NCI-H82 (cell line): ENCODE results near the gene GALK2.

Experiments used
- DNase-seq: peaks from one replicate; lab custom pipeline; 2025; lab: John Stamatoyannopoulos, UW

Gene GALK2

GRCh38 chr15:49169880-49170597 is at the start of gene GALK2:
Gene GALK2, plus strand, starts transcription at chr15:49170247. Its CDS starts 76 bp downstream, at chr15:49170323.
- DNase-seq, result peak; percentile 95

DNA sequence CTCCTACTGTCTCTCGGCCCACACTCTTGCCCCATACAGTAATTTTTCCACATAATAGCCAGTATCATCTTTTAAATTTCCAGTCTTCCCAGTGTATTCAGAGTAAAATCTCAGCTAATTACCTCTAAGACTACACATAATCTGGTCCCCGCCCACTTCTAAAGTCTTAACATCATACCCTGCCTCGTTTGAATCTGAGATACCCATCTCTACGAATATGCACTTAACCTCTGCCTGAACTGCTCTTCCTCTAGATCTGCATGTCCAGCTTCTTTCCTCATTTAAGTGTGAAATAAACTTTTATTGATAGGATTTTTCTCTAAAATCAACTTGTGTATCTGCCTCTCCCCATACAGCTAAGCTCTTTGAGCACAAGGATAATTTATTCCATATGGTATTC is 49.2 kb upstream of the GALK2 start:
- peak; percentile 38 for DNase-seq

- no peak for DNase-seq
These were observed 48.1 kb upstream of the GALK2 start for GRCh38 chr15:49121901-49122300.

DNA sequence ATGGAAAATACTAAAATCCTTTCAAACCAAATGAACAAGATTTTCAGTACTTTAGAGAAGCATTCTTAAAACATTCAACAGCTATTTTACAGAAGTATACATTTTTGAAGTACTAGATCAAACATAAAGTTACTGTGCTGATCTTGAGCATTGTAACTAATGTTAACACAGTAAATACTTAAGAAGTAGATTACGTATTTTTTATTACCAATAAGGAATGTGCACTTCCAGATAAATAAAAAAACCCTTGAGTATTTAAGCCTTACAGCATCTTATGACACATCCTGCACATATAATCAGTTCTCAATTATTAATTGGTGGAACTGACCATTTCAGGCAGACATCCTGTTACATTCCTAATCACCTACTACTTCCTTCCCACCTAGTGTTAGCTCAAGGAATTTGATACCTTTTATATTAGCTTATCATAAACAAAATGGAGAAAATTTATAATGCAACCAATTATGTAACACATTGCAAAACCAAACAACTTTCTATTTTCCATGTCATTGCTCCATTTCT is 47.4 kb upstream of the GALK2 start:
- DNase-seq, result no peak

- no peak for DNase-seq
These were observed 45.7 kb upstream of the GALK2 start for GRCh38 chr15:49124371-49124770.

DNA sequence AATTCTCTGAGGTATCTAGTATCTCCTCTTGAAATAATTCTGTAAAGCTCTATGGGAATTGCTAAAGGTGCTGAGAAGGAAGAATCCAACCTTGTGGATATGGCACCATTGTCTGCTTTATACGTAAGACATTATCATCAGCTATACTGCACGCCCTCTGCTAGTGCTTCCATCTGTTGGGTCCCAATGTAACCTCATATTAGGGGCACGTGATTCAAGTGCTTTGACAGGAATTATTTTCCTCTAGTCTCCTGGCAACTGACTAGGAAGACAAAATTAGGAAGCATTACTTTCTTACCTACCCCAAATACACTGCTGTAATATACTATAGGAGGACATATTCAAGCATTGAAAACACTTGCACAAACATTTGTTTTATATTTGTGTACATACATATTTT is 38.6 kb upstream of the GALK2 start:
- peak; percentile 44 for DNase-seq

DNA sequence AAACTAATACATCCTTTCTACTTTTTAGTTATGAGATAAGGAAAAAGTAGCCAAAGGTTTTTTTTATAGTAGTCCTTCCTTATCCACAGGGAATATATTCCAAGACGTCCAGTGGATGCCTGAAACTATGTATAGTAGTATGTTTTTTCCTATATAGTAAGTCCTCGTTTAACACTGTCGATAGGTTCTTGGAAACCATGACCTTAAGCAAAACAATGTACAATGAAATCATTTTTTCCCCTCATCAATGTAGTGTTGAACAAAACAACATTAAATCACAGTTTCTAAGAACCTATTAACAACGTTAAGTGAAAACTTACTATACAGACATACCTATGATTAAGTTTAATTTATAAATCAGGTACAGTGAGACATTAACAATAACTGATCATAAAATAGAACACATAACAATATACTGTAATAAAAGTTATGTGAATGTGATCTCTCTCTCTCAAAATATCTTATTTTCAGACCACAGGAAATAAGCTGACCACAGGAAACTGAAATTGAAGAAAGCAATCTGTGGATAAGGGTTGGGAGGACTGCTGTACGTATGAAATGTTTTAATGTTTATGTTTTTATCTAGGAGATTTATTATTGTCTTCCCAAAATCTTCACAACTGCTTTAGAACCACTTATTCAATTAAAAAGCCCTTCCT is 35.2 kb upstream of the GALK2 start:
- no peak for DNase-seq

- no peak for DNase-seq
These were observed 34.6 kb upstream of the GALK2 start for GRCh38 chr15:49135342-49135857.

DNA sequence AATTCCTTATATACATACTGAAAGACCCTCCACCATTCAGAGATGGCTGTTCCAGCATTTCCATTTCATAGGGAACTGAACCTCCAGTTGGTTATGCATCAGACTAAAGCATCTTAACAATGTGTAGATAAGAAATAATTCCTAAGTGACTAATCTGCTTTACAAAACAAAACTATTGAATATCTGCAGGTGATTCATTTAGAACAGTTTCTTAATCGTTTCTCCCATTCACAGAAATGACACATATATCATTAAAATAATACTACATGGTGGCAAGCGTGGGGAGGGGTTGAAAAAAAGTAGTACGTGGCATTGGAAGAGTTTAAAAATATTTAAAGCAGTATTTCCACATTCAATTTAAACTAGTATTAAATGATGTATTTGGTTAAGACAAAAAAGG is 34.1 kb upstream of the GALK2 start:
- no peak for DNase-seq

DNA sequence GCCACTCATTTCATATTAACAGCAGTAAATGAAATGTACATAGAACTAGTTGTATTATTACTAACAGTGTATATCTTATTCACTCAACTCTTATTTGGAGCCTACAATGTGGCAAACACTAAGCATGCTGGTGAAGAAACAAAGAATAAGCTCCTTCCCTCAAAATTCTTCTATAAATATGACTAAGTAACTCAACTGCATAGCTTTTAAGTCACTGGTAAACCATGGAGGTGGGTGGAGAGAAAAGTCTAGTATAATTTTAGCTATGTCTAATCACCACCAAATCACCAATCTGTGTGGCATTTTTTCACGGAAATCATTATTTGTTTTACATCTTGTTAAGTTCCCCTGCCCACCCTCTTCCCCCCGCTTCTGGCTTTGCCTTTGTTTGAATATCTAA is 32.2 kb upstream of the GALK2 start:
- DNase-seq, result no peak

DNA sequence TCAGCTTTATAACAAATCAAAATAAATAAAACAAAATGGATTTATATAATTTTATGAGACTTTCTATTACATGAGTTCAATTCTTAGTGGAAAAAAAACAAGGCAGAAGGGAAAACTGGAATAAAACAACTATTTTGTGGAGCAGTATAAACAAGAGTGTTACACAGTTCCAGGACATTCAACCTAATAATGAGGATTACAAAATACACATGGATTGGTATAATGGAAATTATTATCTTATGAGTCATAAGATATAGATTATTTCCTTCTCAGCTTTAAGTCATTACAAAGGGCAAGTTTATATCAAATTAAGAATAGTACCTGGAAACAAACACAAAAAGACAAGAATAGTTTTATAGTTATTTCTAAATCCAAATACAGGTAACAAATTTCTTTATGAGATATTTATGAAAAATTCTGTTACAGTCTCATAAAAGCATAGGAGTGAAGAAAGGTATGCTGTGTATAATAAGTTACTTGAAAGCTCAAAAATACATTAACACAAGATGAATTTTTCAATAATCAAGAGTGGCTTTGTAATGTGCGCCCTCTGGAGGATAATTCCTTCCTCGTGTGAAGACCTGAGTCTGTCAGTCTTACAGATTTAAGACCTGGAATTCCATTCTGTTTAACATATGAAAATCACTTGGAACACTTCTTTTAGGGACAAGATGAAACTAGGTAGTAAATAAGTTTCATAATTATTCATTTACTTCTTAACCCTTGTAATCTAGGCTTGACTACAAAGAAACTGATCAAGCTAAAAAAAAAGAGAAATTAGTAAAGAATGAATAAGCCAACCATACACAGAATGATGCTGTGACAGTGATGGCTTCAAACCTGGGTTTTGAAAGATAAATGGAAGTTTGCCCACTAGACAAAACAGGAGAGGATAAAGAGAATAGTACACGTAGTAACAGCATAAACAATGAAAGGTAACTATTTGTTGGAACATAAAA is 24.1 kb upstream of the GALK2 start:
- peak; percentile 73 for DNase-seq

- DNase-seq, result no peak
These were observed 21.7 kb upstream of the GALK2 start for GRCh38 chr15:49148298-49148697.

DNA sequence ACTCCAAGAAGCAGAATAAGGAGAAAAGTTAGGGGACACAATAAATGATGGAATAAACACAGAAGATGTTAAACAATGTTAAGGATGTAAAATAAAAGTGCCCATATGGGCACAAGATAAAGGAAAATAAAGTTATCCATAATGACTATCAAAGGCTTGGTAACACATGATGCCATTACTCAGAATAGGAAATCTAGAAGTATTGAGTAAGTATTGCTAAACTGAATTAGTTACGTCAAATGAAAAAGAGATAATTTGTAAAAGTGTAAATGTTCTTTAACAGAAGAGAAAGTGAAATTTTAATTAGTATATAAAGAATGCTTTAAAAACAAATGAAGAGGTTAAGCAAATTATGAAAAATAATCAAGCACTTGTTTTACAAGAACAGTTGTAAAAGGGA is 21.3 kb upstream of the GALK2 start:
- DNase-seq, result no peak

GRCh38 chr15:49151831-49152230 is 18.2 kb upstream of the GALK2 start:
- no peak for DNase-seq

GRCh38 chr15:49152552-49153312 is 17.3 kb upstream of the GALK2 start:
- no peak for DNase-seq

DNA sequence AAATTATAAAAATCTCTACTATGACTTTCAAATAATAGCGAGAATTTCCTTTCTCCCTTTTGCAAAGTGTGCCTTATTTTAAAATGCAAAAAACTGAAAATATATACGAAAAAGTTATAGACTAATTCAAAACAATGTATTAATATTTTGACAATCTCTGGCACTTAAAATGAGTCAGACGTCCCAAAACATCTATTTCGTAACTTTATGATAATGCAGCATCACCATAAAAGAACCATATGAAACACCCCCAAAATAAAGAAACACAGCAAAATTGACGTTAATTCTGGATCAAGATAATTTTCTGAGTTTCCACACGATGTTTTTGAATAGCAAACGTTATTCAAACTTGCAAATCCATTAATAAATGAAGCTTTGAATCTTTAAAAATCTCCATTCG is 15.7 kb upstream of the GALK2 start:
- no peak for DNase-seq

GRCh38 chr15:49154799-49155109 is 15.3 kb upstream of the GALK2 start:
- DNase-seq, result peak; percentile 54

DNA sequence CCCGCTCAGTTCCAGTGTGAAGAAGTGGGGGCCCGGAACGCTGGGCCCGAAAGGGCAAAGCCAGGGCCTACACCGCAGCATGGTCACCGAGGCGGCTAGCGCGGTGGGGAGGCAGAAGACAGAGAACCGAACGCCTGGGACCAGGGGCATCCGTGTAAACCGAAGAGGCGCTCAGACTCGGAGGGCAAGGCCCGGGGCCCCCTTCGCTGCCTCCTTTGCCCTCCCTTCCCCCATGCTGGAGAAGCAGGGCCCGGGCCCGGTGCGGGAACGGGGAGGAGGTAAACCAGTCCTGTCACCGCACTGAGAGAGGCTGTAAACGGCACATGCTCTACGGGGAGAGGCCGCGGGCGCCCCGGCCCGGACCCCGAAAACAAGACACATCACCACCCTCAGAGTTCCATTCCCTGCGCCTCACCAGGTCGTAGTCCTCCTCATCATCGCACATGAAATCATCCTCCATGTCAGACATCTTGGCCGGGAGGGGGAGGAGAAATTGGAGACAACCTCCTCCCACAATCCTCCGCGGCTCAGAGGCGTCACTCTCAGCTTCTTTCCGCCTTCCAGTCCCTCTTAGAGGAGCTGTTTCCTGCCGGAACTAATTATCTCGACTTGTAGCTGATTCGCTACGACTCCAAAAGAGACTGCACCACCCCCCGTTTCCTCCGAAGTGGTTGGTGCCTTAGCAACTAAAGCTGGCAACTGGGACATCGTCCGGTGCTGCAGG is 14.8 kb upstream of the GALK2 start, which contains the start of gene COPS2:
Gene COPS2 (minus strand): TSS at position 490 of the 724 bp plus-strand sequence. CDS start 21 bp downstream, at position 469.
- peak; percentile 99 for DNase-seq

GRCh38 chr15:49155834-49156627 is 14.0 kb upstream of the GALK2 start:
- peak; percentile 39 for DNase-seq

DNA sequence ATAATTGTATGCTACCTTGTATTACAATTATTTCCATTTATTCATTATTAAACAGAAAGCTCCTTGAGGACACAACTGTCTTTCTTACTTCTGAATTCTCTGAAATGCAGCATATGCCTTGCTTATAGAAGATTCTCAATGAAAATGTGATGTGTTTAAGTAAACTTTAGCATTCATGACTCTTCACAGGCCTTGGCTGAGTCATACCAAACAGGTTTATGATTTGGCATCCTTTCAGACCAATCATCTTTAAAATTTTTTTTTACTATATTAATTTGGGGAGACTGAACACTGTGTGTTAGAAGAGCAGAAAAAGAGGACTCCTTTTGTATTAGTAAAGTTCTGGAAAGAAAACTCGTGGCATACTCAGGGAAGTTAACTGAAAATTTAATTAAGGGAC is 6.4 kb upstream of the GALK2 start:
- DNase-seq, result no peak
